Neuronal stem cell (in vitro differentiated cells): Measurements from ENCODE around the gene HOXB4.

Experiments used
- DNase-seq: peaks from one replicate; pipeline ENCODE4 v3.0.0-alpha.2; 2013; ENCODE audit warnings: low spot score
- H2AFZ ChIP-seq: one replicate; pipeline ENCODE4 v1.6.1; 2013; ENCODE audit warnings: mild to moderate bottlenecking, low read length, inconsistent platforms
- H2AK5ac ChIP-seq: 2 replicates; pipeline ENCODE4 v1.6.1; 2013; ENCODE audit warnings: low read depth, mild to moderate bottlenecking, inconsistent platforms, low read length, moderate library complexity, mixed read lengths
- H2BK120ac ChIP-seq: 2 replicates; pipeline ENCODE4 v1.6.1; 2013; ENCODE audit warnings: low read depth, mild to moderate bottlenecking, inconsistent platforms, low read length, moderate library complexity, mixed read lengths
- H2BK12ac ChIP-seq: one replicate; pipeline ENCODE4 v1.6.1; 2013; ENCODE audit warnings: low read length, inconsistent platforms
- H2BK15ac ChIP-seq: 2 replicates; pipeline ENCODE4 v1.6.1; 2013; ENCODE audit warnings: mild to moderate bottlenecking, low read length, inconsistent platforms, mixed read lengths
- H2BK5ac ChIP-seq: one replicate; pipeline ENCODE4 v1.6.1; 2013; ENCODE audit warnings: inconsistent platforms, mild to moderate bottlenecking, low read length, moderate library complexity
- H3K14ac ChIP-seq: one replicate; pipeline ENCODE4 v1.6.1; 2013; ENCODE audit warnings: low read length, inconsistent platforms
- H3K18ac ChIP-seq: 2 replicates; pipeline ENCODE4 v1.6.1; 2013; ENCODE audit warnings: low read length, inconsistent platforms
- H3K23ac ChIP-seq: 2 replicates; pipeline ENCODE4 v1.6.1; 2013; ENCODE audit warnings: low read depth, mild to moderate bottlenecking, mixed read lengths, low read length, inconsistent platforms; ENCODE audit not compliant: poor library complexity
- H3K27ac ChIP-seq: replicated peaks from 3 replicates; pipeline ENCODE4 v1.5.1; 2013; ENCODE audit warnings: low read length, inconsistent platforms
- H3K27me3 ChIP-seq, 3 experiments: 2 replicates each; pipeline ENCODE4 v1.6.1; 2013; ENCODE audit warnings: low read length in 3 of 3, mild to moderate bottlenecking in 2 of 3, inconsistent platforms in 1 of 3, low read depth in 1 of 3, mixed read lengths in 1 of 3, moderate library complexity in 1 of 3; ENCODE audit not compliant: control insufficient read depth in 3 of 3, insufficient read depth in 3 of 3
- H3K36me3 ChIP-seq, 2 donors: replicated peaks in 1 of 2; 2 replicates each; pipeline ENCODE4 v1.6.1; 2013; ENCODE audit warnings: low read length in 2 of 2; ENCODE audit not compliant: control insufficient read depth in 2 of 2, insufficient read depth in 2 of 2
- H3K4ac ChIP-seq: 2 replicates; pipeline ENCODE4 v1.6.1; 2013; ENCODE audit warnings: inconsistent platforms, mild to moderate bottlenecking, low read length, moderate library complexity
- H3K4me1 ChIP-seq, 2 donors: 1 replicate in 1 of 2; 2 replicates in 1 of 2; pipeline ENCODE4 v1.6.1; 2013; ENCODE audit warnings: low read length in 2 of 2, low read depth in 1 of 2; ENCODE audit not compliant: control insufficient read depth in 2 of 2, insufficient read depth in 1 of 2
- H3K4me2 ChIP-seq: one replicate; pipeline ENCODE4 v1.6.1; 2013; ENCODE audit warnings: mild to moderate bottlenecking, low read length, inconsistent platforms; ENCODE audit not compliant: insufficient read depth, poor library complexity, severe bottlenecking
- H3K4me3 ChIP-seq, 2 donors: 2 replicates each; pipeline ENCODE4 v1.5.1; 2013; ENCODE audit warnings: low read length in 2 of 2, mild to moderate bottlenecking in 2 of 2, inconsistent platforms in 1 of 2, moderate library complexity in 1 of 2
- H3K79me1 ChIP-seq: one replicate; pipeline ENCODE4 v1.6.1; 2013; ENCODE audit warnings: low read depth, mild to moderate bottlenecking, inconsistent platforms, low read length, moderate library complexity
- H3K9ac ChIP-seq: one replicate; pipeline ENCODE4 v1.6.1; 2013; ENCODE audit warnings: mild to moderate bottlenecking, low read depth, low read length, inconsistent platforms; ENCODE audit not compliant: poor library complexity
- H3K9me3 ChIP-seq, 2 donors: replicated peaks in 1 of 2; 2 replicates each; pipeline versions ENCODE3 to v1.6.1; 2013; ENCODE audit warnings: low read length in 2 of 2, mild to moderate bottlenecking in 2 of 2, inconsistent platforms in 1 of 2, low read depth in 1 of 2, mixed read lengths in 1 of 2, moderate library complexity in 1 of 2; ENCODE audit not compliant: control insufficient read depth in 2 of 2, insufficient read depth in 1 of 2
- H4K8ac ChIP-seq: one replicate; pipeline ENCODE4 v1.6.1; 2013; ENCODE audit warnings: low read depth, mild to moderate bottlenecking, inconsistent platforms, low read length, moderate library complexity
- H4K91ac ChIP-seq: one replicate; pipeline ENCODE4 v1.6.1; 2013; ENCODE audit warnings: low read length, low read depth, mild to moderate bottlenecking, inconsistent platforms; ENCODE audit not compliant: poor library complexity
- WGBS, 2 donors: extraction: QIAGEN DNeasy Blood & Tissue Kit; methylation state at CpG; one replicate each; pipeline ENCODE4 v1.1.7; 2013; ENCODE audit warnings: missing lambda C conversion rate in 2 of 2, mixed read lengths in 1 of 2; ENCODE audit not compliant: insufficient read length in 2 of 2, insufficient replicate concordance in 1 of 2; ENCODE audit errors: extremely low coverage in 2 of 2; 5-methylcytosine and 5-hydroxymethylcytosine counted together

Gene HOXB4

GRCh38 chr17:48611681-48612455 is 33.7 kb upstream of the HOXB4 start:
- H3K4me1 ChIP-seq: peaks cover 0 to 3% of the 10 kb centered on the region in 2 donors
- WGBS, 2 donors: no CpG with 5 or more reads among the region's 36 CpGs
- no peak overlapping the region for H3K9ac ChIP-seq
- H3K27me3 ChIP-seq: peaks cover 70 to 98% (median 97%) of the 10 kb centered on the region in 3 experiments
- H3K4ac ChIP-seq: no peak overlapping the region
- no peak overlapping the region for H2AK5ac ChIP-seq
- H3K79me1 ChIP-seq: no peaks in the 10 kb centered on the region
- no peak overlapping the region for H4K91ac ChIP-seq
- peaks cover 4 to 10% of the 10 kb centered on the region in 2 donors for H3K9me3 ChIP-seq
- H3K4me2 ChIP-seq: no peak overlapping the region
- no peak overlapping the region for H3K4me3 ChIP-seq
- no peak overlapping the region for H3K27ac ChIP-seq
- peak overlapping the region; percentile 17 for H2AFZ ChIP-seq
- H4K8ac ChIP-seq: no peak overlapping the region
- no peak overlapping the region for H2BK5ac ChIP-seq
- no peaks in the 10 kb centered on the region for H3K36me3 ChIP-seq
- peak overlapping the region; percentile 49 for H3K14ac ChIP-seq
- no peak overlapping the region for H2BK12ac ChIP-seq
- no peak overlapping the region for H2BK15ac ChIP-seq
- no peak overlapping the region for H3K18ac ChIP-seq
- no peak overlapping the region for H2BK120ac ChIP-seq
- no peak for DNase-seq
- H3K23ac ChIP-seq: peak overlapping the region; percentile 62

GRCh38 chr17:48611213-48611612 is 33.1 kb upstream of the HOXB4 start:
- Histone ChIP-seq H3K9ac (no peak overlapping the region), H4K91ac (no peak overlapping the region), H2BK12ac (no peak overlapping the region), H4K8ac (no peak overlapping the region), H3K14ac (no peak overlapping the region), H2AK5ac (no peak overlapping the region), H3K4ac (no peak overlapping the region), H2BK5ac (no peak overlapping the region), H3K36me3 (no peaks in the 10 kb centered on the region), H2BK15ac (no peak overlapping the region), H3K9me3 (peaks cover 4 to 14% of the 10 kb centered on the region in 2 donors), H3K27me3 (peaks cover 71 to 98% (median 97%) of the 10 kb centered on the region in 3 experiments), H2AFZ (peak overlapping the region; percentile 87), H3K79me1 (no peaks in the 10 kb centered on the region), H3K4me3 (peak overlapping the region in 1 of 2 donors; percentile 34), H3K23ac (no peak overlapping the region), H2BK120ac (no peak overlapping the region), H3K27ac (no peak overlapping the region), H3K4me2 (no peak overlapping the region), H3K4me1 (peaks cover 0 to 3% of the 10 kb centered on the region in 2 donors), H3K18ac (no peak overlapping the region)
- WGBS, 2 donors: no CpG with 5 or more reads among the region's 22 CpGs
- no peak for DNase-seq

DNA sequence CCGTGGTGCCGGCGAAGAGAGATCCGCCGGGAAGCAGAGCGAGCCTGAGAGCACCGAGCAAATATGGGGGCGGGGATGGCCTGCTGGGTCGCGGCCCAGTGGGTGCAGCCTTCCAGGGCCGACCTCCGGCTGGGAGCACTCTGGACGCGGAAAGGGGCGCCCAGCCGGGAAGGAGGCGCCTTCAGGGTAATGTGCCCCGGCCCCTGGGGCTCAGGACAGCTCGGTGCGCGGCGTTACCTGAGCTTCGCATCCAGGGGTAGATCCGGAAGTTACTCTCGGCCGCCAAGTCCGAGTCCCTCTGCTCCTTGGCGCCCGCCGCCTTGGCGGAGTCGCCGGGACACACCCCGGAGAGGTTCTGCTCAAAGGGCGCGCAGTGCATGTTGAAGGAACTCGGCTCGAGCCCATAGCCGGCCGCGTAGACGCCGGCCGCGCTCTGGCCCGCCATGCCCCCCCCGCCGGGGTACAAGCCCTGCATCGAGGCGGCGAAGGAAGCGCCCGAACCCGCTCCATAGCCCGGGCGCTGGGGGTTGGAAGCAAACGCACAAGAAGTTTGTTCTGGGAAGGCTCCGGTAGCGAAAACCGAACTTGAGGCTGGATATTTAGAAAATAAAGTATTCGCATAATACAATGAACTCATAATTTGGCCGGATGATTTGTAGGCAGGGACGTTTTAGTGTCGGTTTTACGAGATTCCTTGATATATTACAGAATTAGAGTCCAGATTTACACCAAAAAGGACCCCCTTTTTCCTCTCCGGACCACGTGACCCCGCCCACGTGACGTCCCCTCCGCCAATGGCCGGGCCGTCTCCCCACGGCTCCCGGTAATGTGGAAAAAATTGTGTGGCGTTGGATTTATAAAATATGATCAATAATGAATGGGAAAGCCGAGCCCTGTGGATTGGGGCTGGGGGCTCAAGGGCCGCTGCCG is 32.4 kb upstream of the HOXB4 start, which contains the start of gene HOXB7:
TSS of gene HOXB7 (minus strand) at position 736 of the 930 bp plus-strand sequence. CDS start at position 637, 99 bp downstream.
- H2BK12ac ChIP-seq: no peak within 1 kb of the TSS
- no peak within 1 kb of the TSS for H4K91ac ChIP-seq
- peaks cover 0 to 3% of the 10 kb centered on the region in 2 donors for H3K4me1 ChIP-seq
- no peak within 1 kb of the TSS for H2BK5ac ChIP-seq
- H3K9ac ChIP-seq: no peak within 1 kb of the TSS
- H3K18ac ChIP-seq: no peak within 1 kb of the TSS
- H3K4me2 ChIP-seq: no peak within 1 kb of the TSS
- no peak within 1 kb of the TSS for H2AK5ac ChIP-seq
- no peaks in the 10 kb centered on the region for H3K36me3 ChIP-seq
- H3K4ac ChIP-seq: no peak within 1 kb of the TSS
- peak within 1 kb of the TSS; percentile 49 for H3K14ac ChIP-seq
- DNase-seq: no peak
- H2AFZ ChIP-seq: peak within 1 kb of the TSS; percentile 87
- no peak within 1 kb of the TSS for H3K27ac ChIP-seq
- peaks cover 71 to 98% (median 97%) of the 10 kb centered on the region in 3 experiments for H3K27me3 ChIP-seq
- peak within 1 kb of the TSS in 1 of 2 donors; percentile 34 for H3K4me3 ChIP-seq
- peak within 1 kb of the TSS; percentile 62 for H3K23ac ChIP-seq
- H3K79me1 ChIP-seq: no peaks in the 10 kb centered on the region
- WGBS, 2 donors: no CpG with 5 or more reads among the region's 79 CpGs
- no peak within 1 kb of the TSS for H4K8ac ChIP-seq
- no peak within 1 kb of the TSS for H2BK120ac ChIP-seq
- peaks cover 4 to 14% of the 10 kb centered on the region in 2 donors for H3K9me3 ChIP-seq
- no peak within 1 kb of the TSS for H2BK15ac ChIP-seq
